HG03442 (cell line): Measurements from ENCODE around the gene MTNR1B.

ENCODE experiments used
- ATAC-seq: cut with Tn5 transposase; IDR thresholded peaks from one replicate; pipeline ENCODE4 v1.9.1; 2021; ENCODE audit warnings: mild to moderate bottlenecking, moderate library complexity; ENCODE audit not compliant: unreplicated experiment

The MTNR1B gene

DNA sequence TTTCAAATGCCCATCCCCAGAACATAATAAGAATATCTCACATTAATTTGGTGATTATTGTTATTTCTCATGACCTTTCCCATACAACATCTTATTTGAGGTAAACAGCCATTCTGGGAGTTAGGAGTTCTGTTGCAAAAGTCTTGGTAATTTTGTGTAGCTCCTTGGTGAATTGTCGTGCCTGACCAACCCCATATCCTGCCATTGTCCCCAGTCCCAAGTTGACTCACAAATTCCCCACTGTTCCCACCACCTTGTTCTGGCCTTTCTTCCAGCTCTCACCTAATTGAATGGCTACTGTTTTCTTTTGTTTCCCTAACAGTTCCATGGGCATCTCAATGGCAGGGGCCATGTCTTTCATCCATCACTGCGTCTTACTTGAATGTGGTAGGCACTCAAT lies 8.0 kb downstream of the MTNR1B start:
- ATAC-seq: no peak

DNA sequence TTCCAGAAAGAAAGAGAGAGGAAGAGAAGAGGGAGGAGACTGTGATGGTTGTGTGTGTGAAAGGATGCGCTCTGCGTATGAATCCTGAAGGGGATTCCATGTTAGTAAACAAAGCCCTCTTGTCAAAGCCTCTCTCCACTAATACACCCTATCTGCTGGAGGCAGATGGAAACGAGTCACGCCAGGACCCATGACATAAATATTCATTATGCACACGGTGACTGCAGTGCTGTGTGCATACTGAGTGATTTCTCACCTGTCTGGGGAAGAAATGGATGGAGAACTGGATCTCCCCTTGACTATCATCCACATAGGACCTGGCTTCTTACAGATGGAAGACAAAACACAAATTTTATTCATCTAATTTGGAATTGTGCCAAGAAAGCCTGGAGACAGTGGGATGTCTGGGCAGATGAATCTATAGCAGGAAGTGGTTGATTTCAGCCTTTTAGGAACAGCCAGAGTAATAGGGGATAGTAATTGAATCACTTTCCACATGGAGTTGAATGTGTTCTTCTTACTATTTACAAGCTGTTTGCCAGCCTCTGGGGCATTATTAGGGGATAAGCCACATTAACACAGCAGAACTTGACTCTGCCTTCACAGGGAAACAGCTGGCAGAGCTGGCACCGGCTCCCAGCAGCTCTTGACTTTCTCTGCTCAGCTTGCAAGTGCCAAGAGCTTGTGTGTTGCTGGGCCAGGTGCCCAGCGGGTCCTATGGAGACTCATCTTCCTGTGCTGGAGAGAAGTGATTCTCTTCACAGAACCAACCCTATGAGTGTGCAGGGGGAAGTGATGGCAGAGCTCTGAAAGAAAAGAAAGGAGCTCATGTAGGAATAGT lies 9.0 kb downstream of the MTNR1B start:
- no peak for ATAC-seq

DNA sequence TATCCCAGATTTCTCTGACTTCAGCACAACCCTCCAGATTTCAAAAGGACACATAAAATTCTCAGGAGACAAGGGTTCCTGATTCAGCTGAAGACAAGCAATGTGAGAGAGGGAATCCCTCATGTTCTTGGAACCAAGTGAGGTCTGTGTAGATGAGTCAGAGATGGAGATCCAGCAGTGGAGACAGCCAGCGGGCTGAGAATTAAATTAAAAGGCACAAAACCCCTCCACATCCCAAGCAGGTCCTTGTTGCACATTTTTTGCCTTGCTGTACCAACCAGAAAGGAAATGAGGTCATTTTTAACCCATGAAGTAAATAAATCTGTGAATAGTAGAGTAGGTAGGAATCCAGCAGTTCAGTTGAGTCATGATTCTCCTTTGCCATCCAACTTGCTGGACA lies 9.7 kb downstream of the MTNR1B start:
- ATAC-seq: no peak

DNA sequence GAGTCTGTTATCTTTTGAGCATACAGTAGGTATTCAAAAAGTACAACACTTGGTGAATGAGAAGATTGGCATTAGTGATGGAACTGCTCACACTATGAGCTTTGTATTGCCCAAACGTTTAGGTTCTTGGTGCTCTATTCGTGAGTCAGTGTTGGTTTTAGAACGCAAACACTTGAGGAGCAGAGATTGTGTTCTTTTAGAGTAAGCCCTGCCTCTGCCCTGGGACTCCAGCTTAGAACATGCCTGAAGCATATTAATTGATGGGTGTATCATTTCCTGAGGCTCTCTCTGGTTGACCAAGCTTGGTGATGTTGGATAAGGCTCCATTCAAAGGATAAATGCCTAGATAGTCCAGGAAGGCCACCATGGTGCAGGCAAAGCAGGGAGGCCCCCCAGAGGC lies 10.9 kb downstream of the MTNR1B start:
- no peak for ATAC-seq

DNA sequence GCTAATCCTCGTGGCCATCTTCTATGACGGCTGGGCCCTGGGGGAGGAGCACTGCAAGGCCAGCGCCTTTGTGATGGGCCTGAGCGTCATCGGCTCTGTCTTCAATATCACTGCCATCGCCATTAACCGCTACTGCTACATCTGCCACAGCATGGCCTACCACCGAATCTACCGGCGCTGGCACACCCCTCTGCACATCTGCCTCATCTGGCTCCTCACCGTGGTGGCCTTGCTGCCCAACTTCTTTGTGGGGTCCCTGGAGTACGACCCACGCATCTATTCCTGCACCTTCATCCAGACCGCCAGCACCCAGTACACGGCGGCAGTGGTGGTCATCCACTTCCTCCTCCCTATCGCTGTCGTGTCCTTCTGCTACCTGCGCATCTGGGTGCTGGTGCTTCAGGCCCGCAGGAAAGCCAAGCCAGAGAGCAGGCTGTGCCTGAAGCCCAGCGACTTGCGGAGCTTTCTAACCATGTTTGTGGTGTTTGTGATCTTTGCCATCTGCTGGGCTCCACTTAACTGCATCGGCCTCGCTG lies 12.1 kb downstream of the MTNR1B start:
- no peak for ATAC-seq

DNA sequence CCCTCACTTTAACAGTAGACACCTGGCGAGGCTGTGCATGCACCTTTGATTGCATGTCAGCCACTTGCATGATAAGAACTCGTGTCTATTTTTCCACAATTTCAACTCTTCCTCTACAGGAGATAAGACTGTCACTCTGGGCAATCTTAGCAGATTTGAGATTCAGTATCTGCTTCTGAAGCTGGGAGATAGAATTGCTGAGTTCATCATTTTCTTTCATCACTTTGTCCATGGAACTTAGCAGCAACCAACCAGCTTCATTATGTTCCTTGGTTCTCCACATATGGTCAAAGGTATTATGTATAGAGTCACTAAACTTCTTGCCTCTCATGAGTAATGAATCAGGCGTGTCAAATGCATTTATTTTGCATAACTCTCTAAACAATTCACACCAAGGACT lies 17.1 kb downstream of the MTNR1B start:
- no peak for ATAC-seq

DNA sequence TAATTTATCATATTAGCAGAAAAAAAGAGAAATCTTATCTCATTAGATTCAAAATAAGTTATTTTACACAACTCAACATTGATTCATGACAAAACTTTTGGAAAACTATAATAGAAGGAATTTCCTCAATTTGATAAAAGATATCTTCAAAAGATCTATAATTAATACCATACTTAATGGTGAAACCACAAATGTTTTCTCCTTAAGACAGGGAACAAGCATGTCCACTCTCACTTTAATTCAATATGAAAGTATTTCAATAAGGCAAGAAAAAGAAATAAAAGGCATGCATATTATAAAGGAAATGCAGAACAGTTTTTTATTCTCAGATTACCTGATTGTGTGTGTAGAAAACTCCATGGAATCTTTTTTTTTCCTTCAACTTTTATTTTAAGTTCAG lies 23.6 kb downstream of the MTNR1B start:
- no peak for ATAC-seq

DNA sequence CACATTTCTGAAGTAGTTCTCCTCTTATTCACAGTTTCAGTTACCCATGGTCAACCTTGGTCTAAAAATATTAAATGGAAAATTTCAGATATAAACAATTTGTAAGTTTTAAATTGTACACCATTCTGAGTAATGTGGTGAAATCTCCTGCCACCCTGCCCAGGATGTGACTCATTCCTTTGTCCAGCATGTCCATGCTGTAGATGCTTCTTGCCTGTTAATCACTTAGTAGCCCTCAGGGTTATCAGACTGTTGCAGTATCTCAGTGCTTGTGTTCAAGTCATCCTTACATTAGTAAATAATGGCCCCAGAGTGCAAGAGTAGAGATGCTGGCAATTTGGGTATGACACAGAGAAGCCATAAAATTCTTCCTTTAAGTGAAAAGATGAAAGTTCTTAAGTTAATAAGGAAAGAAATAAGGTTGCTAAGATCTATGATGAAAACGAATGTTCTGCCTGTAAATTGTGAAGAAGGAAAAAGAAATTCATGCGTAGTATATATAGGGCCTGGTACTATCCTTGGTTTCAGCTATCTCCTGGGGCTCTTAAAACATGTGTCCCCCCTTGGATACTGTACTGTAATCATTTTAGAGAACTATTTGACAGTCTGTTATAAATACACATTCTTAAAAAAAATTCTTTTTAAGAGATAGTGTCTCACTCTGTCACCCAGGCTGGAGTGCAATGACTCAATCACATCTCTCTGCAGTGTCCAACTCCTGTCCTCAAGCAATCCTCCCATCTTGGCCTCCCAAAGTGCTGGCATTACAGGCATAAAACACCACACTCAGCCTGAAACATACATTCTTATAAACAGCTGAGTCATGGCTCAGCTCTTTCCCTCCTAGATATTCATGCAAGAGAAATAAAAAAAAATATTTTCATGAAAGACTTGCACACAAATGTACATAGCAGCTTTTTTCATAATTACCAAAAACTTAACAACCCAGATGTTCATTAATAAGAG lies 31.3 kb downstream of the MTNR1B start:
- no peak for ATAC-seq

DNA sequence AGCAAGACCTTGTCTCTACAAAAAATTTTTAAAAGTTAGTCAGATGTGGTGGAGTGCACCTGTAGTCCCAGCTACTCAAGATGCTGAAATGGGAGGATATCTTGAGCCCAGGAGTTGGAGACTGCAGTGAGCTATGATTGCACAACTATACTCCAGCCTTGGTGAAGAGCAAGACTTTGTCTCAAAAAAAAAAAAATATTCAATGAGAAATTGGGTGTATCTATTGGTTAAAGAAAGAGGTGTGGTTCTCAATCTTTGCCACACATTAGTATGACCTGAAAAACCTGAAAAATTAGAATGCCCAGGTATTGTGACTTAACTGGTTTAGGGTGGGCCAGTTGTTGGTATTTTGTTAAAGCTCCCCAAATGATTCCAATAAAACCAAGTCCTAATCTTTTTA lies 32.4 kb downstream of the MTNR1B start:
- no peak for ATAC-seq

DNA sequence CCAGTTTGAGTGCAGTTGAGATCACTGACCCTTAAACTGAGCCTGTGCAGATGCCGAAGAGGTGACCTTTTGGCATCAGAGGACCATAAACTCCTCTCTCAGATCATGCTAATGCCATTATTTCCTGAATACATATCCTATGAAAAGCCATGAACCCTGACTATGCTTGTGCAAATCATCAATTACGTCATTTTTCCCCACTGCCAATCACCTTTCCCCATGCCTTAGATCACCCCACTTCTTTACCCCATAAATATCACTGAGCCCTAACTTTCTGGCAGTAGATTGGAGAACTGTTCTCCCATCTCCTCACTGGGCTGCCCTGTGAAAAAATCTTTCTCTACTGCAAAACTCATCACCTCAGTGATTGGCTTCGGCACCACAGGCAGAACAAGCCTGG lies 32.9 kb downstream of the MTNR1B start:
- no peak for ATAC-seq

DNA sequence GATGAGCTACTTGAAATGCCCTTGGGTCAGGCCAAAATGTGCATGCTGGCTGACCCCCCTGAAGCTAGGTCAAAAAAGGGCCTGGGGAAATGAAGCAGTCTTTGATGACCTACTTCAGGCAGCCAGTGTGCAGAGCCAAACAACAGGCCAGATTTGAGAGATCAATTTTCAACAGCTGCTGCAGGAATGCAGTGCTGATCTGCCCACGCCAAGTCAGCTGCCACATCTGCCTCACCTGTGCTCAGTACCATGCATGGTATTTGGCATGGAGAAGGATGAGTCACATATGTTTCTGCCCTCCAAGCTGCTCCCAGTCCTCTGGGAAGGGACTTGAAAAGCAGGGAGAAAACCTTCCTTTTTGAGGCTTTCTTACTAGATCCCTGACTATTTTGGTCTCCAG lies 35.8 kb downstream of the MTNR1B start:
- ATAC-seq: no peak

DNA sequence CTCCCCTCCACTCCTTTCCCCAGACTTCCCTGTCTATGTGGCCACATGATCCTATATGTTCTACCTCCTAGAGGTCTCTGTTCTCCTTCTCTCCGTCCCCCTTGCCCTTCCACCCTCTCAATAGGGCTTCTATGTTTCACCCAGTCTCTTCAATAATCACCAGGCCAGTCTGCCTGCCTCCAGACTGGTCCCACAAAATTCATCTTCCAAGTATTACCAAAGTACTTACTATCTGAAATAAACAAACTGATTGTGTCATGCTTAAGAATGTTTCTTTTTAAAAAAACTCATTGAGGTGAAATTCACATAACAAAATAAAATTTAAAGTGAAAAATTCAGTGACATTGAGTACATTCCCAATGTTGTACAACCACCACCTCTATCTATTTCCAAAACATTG lies 44.2 kb downstream of the MTNR1B start:
- no peak for ATAC-seq

DNA sequence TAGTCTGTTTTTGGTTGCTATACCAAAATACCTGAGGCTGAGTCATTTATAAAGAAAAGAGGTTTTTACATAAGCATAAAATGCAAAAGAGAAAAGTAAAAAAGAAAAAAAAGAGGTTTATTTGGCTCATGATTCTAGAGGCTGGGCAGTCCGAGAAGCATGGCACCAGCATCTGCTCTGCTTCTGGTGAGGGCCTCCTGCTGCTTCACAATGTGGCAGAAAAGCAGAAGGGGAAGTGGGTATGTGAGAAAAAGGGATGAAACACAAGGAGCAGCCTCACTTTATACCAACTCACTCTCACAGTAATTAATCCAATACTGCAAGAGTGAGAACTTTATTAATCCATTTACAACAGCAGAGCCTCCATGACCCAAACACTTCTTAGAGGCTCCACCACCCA lies 47.1 kb downstream of the MTNR1B start:
- no peak for ATAC-seq

DNA sequence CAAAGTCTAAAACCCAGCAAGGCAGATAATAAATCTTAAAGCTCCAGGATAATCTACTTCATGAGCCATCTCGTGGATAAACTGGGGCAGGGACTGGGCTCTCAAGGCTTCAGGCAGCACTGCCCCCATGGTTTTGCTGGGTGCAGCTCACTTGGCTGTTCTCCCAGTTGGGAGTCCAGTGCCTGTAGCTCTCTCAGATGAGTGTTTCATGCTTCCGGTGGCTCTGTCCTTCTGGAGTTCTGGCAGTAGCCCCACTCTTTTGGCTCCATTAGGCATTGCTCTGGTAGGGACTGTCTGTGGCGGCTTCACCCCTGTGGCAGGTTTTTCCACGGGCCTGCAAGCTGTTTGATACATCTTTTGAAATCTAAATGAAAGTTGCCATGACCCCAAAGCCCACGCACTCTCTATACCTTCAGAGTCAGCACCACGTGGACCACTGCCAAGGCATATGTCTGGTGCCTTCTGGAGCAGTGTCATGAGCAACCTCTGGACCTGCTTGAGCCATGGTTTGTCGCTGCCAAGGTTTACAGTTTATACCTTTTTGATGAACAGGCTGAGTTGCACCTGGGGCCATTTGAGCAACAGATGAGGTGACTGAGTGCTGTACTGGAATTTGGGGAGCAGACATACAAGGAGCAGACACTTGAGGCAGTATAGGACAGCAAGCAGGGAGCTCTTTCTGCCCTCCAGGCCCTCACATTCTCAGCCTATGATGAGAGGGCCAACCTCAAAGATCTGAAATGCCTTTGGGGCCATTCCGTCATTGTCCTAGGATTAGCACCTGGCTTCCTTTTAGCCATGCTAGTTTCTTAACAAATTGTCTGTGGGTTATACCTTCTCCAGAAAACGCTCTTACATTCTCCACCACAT lies 48.6 kb downstream of the MTNR1B start:
- ATAC-seq: no peak

DNA sequence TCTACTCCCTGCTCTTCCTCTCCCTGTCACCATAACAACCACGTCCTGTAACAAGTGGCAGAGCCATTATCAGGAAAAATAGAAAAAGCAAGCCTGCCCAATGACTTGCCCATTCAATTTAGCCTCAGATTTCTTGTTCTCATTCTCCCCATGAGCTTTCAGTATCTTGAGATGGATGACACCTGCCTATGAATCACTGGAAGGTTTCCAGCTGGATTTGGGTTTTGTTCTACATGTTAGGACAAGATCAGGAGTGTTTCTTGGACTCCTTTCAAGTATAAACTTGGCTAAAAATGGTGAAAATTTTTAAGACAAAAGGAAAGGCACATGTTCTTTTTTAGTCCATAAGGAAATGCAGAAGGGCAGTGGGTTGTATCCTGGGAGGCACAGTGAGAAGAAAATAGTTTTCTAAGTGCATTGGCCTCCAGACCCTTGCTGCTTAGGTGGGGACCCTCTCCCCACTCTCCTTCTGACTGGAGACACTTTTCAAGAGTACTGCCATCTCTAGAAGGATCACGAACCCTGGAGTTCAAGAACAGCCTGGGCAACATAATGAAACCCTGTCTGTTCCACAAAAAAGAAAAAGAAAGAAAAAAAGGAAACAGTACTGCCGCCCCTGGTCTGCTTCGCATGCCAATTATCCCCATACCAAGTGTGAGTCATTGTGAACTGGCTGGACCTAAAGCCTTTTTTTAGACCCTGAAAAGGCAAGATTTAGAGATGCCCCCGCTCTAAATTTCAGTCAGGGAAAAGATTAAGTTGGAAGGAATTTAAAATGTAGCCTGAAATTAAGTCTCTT lies 51.0 kb downstream of the MTNR1B start:
- ATAC-seq: no peak

DNA sequence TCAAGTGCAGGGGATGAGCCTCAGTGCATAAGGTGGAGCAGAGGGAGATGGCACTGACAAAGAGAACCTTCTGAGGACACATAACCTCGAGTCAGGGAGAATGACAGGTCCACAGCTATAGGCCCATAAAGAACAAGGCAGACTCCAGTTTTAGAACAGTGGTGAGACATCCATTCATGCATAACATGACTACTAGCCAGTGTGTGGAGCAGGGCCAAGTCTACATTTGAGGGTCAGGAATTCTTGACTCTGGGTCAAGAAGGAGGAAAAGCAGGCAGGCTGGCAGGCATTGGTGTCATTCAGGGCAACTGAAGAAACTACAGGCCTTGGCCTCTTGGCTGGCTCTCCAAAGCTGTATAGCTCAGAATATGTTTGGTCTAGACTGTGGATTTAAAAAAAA lies 54.9 kb downstream of the MTNR1B start:
- no peak for ATAC-seq

DNA sequence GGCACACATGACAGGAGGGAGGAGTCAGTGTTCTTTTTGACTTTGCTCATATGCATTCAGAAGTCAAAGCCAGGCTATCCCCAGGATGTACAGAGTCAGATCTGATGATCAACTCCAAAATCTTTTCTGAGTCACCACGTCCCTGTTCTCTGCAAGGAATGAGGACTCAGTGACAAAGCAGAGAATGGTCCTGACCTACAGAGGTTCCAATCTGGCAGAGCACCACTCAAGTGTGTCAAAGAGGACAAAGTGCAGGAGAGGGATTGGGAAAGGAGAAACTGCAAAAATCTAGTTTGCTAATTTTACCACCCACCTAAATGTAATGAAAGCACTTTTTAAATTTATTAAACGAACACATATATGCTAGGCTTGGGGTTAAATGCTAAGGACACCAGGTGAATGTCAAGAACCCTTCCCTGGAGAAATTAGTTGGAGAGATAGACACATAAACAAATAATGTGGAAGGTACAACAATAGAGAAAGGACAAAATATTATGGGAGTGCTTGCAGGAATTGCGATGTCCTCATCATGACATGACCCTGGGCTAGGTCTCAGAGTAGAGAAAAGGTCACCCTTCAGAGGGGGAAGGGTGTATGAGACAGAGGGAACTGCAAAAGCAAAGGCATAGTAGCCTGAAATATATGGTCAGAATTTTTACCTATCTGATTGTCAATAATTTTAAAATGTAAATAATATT lies 56.3 kb downstream of the MTNR1B start:
- ATAC-seq: no peak

DNA sequence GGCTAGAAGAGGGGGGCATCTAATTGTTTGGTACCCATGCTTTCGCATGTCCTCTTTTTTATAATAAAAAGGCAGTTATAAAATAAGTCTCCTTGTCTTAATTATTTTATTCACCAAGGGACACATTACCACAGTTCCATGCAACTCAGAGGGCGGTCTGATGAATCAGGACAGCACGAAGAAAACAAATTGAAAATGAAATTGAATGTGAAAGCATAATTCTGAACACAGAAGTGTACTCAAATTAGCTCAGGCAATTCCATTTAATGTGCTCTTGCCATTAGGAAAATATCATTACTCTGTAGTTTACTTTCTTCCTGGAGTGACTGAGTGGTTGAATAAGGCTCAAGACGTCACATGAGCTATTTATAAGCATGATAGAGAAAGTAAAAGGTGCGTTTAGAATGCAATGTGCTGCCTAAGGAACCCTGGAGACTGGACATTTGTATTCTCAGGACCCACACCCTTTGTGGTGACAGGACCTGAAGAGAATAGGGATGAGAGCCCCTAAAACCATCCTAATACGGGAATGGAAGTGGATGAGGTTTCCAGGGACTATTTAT lies 59.6 kb downstream of the MTNR1B start:
- ATAC-seq: no peak

DNA sequence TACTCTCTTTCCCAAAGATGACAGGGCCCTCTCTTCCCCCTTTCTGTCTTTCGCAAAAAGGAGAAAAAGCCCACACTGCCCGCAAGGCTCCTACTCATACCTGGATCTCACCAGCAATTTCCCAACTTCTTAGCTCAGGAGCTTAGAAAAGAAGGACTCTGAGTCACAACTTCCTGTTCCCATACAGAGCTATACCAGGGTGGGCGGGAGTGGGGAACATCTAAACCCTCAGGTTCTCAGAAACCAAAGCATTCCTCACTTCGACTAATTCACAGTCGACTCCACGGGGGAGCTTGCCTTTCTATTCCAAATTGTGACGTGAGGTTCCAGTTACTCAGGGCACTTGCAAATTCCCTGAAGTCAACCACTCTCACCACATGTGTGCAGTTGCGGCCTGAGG lies 61.9 kb downstream of the MTNR1B start:
- no peak for ATAC-seq
